GM18867 (cell line): ENCODE results near the gene CARD9.
A peak's percentile ranks its signal among the peaks of the same experiment; 100 is the strongest.
"Not testable (repeated sequence)": the region's sequence is repeated elsewhere in the genome, so short reads cannot be mapped to it uniquely, and the experiment has no call there.

Source experiments
- ATAC-seq: cut with Tn5 transposase; IDR thresholded peaks from one replicate; pipeline ENCODE4 v1.9.1; 2021; ENCODE audit warnings: mild to moderate bottlenecking, moderate library complexity; ENCODE audit not compliant: unreplicated experiment

Gene CARD9

GRCh38 chr9:136373300-136374182 lies at the start of gene CARD9:
Gene CARD9 (minus strand): TSS chr9:136373669. CDS start chr9:136372078, 1,591 bp downstream.
- no peak for ATAC-seq

GRCh38 chr9:136422876-136423275 lies 49.4 kb upstream of the CARD9 start:
- ATAC-seq, result no peak

DNA sequence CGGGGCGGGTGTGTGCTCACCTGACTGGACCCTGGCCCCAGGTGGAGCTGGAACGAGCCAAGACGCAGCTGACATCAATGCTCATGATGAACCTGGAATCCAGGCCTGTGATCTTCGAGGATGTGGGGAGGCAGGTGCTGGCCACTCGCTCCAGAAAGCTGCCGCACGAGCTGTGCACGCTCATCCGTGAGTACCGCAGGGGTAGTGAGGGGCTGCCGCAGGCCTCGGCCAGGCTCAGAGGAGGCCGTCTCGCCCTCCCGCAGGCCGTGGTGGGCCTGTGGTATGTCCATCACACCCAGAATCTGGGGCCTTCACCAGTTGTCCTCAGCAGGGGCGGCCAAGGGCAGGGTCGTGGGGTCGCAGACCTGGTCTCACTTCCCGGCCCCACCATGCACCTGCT lies 48.3 kb upstream of the CARD9 start:
- ATAC-seq, result no peak

- no peak for ATAC-seq
Measured at GRCh38 chr9:136419092-136419420, 45.6 kb upstream of the CARD9 start.

- no peak for ATAC-seq
Measured at GRCh38 chr9:136418182-136419091, 45.0 kb upstream of the CARD9 start.

- ATAC-seq, result no peak
Measured at GRCh38 chr9:136416914-136417313, 43.4 kb upstream of the CARD9 start.

- no peak for ATAC-seq
Measured at GRCh38 chr9:136416427-136416826, 43.0 kb upstream of the CARD9 start.

DNA sequence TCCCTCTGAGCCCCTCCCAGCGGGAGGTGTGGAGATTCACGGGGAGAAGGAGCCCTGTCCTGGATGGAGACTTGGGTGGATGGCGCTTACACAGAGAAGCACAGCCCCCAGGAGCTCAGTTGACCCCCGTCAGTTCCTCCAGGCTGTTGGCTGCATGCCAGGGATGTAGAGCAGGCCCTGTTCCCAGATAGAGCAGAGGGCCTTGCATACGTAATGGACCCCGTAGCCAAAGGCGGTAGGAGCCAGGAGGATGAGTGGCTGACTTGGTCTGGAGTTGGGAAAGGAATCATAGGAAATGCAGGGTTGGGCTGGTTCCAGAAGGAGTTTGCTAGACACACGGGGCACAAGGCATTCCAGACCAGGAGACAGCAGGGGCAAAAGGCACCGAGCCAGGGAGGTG lies 39.5 kb upstream of the CARD9 start:
- no peak for ATAC-seq

- no peak for ATAC-seq
Measured at GRCh38 chr9:136411378-136411777, 37.9 kb upstream of the CARD9 start.

DNA sequence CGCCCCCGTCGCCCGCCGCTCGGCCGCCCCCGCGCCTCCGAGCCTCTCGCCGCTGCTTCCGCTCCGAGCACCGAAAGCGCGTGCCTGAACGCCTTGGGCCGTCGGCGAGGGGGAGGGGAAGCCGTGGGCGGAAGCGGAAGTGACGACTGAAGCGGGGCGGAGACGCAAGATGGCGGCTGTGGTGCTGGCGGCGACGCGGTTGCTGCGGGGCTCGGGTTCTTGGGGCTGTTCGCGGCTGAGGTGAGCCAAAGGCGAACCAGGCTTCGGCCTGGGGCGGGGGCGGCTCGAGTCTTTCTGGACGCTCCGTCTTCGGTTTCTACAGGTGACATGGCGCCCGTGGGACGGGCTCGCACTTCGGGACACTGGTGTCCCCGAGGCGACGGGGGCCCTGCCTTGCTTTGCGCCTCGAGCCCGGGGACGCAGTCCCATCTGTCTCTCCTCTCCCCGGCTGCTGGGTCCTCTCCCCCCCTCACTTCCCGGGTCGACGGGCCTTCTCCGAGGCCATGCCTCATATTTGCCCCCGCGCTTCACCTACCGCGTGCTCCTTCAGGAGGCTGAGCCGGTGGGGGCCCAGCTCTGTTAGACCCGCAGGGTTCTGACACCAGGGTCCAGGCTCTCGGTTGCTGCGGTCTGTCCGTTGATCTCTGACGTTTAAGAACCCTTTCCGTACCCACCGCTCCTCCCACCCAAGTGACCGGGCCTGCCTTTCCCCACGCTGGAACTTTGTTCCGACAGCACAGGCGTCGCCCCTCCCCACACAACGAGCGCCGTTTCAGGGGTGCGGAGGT lies 37.2 kb upstream of the CARD9 start, which contains the start of the genes ENTR1 and PMPCA:
Gene ENTR1 (minus strand): TSS at position 115 of the 788 bp plus-strand sequence. CDS start 217 bp downstream, outside the sequence.
Gene PMPCA (plus strand): TSS at position 159 of the 788 bp plus-strand sequence. CDS start 11 bp downstream, at position 170.
- peak; percentile 81 for ATAC-seq

GRCh38 chr9:136409557-136410455 lies 36.3 kb upstream of the CARD9 start:
- peak; percentile 20 for ATAC-seq

GRCh38 chr9:136407911-136408310 lies 34.4 kb upstream of the CARD9 start:
- ATAC-seq, result no peak

DNA sequence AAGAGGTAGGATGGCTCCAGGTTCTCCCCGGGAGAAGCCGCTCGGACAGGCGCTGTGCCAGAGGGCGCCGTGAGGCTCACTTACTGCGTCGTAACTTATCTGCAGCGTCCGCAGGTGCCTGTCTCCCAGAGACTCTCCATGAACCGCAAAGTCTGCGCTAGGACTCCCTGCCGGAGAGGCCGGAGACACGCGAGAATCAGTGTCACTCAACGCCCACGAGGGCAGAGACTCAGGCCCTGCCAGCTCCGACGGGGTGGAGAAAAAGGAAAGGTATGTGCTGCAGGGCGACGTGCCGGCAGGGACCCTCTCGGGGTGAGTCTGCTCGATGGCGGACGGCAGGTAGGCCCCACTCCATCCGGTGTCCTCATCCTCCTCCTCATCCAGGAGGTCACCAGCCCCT lies 33.6 kb upstream of the CARD9 start:
- not testable (repeated sequence) for ATAC-seq

- not testable (repeated sequence) for ATAC-seq
Measured at GRCh38 chr9:136405904-136406303, 32.4 kb upstream of the CARD9 start.

DNA sequence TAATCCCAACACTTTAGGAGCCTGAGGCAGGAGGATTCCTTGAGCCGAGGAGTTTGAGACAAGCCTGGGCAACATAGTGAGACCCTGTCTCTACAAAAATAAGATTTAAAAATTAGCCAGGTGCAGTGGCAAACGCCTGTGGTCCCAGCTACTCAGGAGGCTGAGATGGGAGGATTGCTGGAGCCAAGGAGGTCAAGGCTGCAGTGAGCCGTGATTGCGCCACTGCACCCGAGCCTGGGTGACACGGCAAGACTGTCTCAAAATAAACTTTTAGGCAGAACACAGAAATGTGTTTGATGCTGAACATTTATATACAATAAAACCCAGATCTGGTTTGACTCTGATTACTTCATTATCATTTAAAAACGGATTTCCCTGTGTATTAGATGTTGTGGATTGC lies 32.0 kb upstream of the CARD9 start:
- no peak for ATAC-seq

DNA sequence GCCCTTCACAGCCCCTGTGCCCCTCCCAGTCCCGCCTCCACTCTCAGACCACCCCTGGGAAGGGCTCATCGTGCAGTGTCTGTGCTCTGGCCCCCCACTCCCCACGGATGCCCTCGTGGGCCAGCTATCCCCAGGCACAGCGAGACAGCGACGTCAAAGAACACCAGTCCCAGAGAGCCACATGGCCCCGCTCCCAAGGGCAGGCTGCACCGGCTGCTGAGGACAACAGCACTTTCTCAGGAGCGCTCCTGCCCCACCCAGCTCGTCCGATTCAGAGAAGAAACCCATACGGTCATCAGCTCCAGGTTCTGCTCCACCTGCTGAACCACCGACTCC lies 31.3 kb upstream of the CARD9 start:
- no peak for ATAC-seq

DNA sequence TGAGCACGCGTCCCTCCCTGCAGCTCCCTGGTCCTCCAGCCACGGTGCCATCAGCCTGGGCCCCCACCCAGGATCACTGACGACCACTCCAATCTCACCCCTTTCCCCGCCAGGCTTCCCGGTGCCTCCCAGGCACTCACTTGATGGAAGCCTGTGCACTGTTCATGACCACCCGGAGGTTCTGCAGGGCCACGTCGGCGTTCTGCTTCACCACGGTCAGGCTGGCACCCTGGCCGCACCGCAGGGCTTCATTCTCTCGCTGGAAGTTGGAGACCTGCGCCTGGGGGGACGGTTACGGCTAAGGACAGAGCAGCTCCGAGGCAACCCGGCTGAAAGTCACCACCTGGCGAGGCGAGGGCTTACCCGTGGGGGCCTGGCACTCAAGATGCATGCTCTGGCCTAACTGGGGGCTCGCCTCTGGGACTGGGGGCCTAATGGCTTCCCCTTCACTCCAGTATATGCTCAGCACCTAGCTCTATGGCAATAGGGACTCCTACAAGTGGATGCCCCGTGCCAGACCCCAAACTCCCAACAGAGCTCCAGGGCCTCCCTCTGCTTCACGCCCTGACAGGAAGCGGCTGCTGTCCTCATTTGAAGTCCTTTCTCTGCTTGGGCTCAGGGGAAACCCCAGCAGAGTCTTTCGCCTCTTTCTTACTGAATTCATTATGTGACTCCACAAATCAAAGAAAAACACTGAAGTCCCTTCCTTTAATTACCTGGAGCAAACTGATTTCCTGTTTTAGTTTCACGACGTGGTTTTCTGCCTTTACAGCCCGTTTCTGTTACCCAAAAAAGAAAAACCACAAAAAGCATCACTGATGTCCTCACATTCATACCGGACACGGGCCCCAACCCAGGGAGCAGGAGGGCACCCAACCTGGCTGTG lies 30.7 kb upstream of the CARD9 start:
- ATAC-seq, result no peak

DNA sequence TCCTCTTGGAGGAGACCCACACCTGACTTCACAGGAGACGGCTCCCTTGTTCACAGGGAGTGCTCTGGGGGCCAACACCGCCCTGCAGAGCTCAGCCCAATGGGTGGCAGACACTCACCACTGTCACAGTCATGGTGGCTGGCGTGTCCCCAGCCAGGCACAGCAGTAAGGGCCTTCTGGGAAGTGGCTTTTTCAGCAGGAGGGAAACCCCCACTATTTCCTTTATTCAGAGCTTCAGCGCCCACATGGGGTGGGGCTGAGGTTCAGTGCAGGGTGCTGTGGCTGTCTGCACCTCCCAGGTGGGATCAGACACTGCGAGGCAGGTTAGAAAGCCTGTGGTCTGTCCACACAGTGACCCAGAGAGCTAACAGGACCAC lies 30.1 kb upstream of the CARD9 start:
- no peak for ATAC-seq

- ATAC-seq, result no peak
Measured at GRCh38 chr9:136402067-136402466, 28.6 kb upstream of the CARD9 start.
